H1 (cell line): ENCODE data around the gene AANAT. TPM values are rescaled to one million over a fixed set of nuclear protein-coding genes. Genes with fewer than 3 reads are reported as not detected.

Experiments
- CTCF ChIA-PET: fragments of 300-600 bp; sonication (Branson Sonifier 250); formaldehyde crosslinking; loops from one replicate; lab custom pipeline; 2021; ENCODE audit not compliant: partially characterized antibody; lab: Charles Lee
- POLR2A ChIA-PET: fragments of 300-600 bp; sonication (Branson Sonifier 250); formaldehyde crosslinking; loops from one replicate; lab custom pipeline; 2021; ENCODE audit warnings: inconsistent platforms; ENCODE audit not compliant: partially characterized antibody; lab: Charles Lee
- DNase-seq, 2 experiments: peaks; one replicate each; pipeline versions ENCODE4 v3.0.0 to v3.0.0-alpha.2; 2010 to 2022; ENCODE audit warnings: low spot score in 2 of 2, low read depth in 1 of 2, mixed read lengths in 1 of 2
- FAIRE-seq: peaks from 2 replicates; lab custom pipeline; 2011; peaks lifted over from hg19 to GRCh38; lab: Jason Lieb, UNC
- H2AFZ ChIP-seq: 2 replicates; pipeline ENCODE4 v1.8.1; 2012; ENCODE audit warnings: low read length, inconsistent platforms
- H2AK5ac ChIP-seq: 2 replicates; pipeline ENCODE4 v1.6.1; 2013; ENCODE audit warnings: low read depth, low read length
- H2BK120ac ChIP-seq: replicated peaks from 2 replicates; pipeline ENCODE3; 2013; ENCODE audit warnings: low read depth, low read length, inconsistent platforms
- H2BK12ac ChIP-seq: 2 replicates; pipeline ENCODE4 v1.6.1; 2013; ENCODE audit warnings: low read depth, low read length
- H2BK15ac ChIP-seq: 2 replicates; pipeline ENCODE4 v1.6.1; 2013; ENCODE audit warnings: low read length
- H2BK20ac ChIP-seq: 2 replicates; pipeline ENCODE4 v1.6.1; 2013; ENCODE audit warnings: low read length
- H2BK5ac ChIP-seq: 2 replicates; pipeline ENCODE4 v1.6.1; 2013; ENCODE audit warnings: low read depth, low read length
- H3K14ac ChIP-seq: 2 replicates; pipeline ENCODE4 v1.6.1; 2013; ENCODE audit warnings: inconsistent platforms; ENCODE audit not compliant: insufficient read length
- H3K18ac ChIP-seq: 2 replicates; pipeline ENCODE4 v1.6.1; 2013; ENCODE audit warnings: low read length; ENCODE audit errors: extremely low read depth
- H3K23ac ChIP-seq: 2 replicates; pipeline ENCODE4 v1.6.1; 2013; ENCODE audit warnings: inconsistent platforms; ENCODE audit not compliant: insufficient read length
- H3K23me2 ChIP-seq: 2 replicates; pipeline ENCODE4 v1.6.1; 2013; ENCODE audit warnings: low read depth, low read length
- H3K27ac ChIP-seq: 2 replicates; pipeline ENCODE4 v1.6.1; 2011; ENCODE audit warnings: low read depth, low read length, inconsistent platforms
- H3K27me3 ChIP-seq, 4 experiments: replicated peaks in 1 of 4; 1 replicate in 1 of 4; 2 replicates in 3 of 4; pipeline versions ENCODE4 v1.6.1 to v1.8.1; 2011 to 2013; ENCODE audit warnings: low read length in 3 of 4, mild to moderate bottlenecking in 3 of 4, inconsistent platforms in 2 of 4, mixed read lengths in 2 of 4, moderate library complexity in 1 of 4; ENCODE audit not compliant: control insufficient read depth in 3 of 4, insufficient read depth in 3 of 4; ENCODE audit errors: extremely low read depth in 1 of 4
- H3K36me3 ChIP-seq, 4 experiments: 2 replicates each; pipeline versions ENCODE4 v1.6.1 to v1.8.1; 2011 to 2013; ENCODE audit warnings: mild to moderate bottlenecking in 4 of 4, low read length in 3 of 4, moderate library complexity in 2 of 4, control low read depth in 1 of 4, inconsistent platforms in 1 of 4; ENCODE audit not compliant: insufficient read depth in 4 of 4, control insufficient read depth in 2 of 4
- H3K4ac ChIP-seq: replicated peaks from 2 replicates; pipeline ENCODE3; 2013; ENCODE audit warnings: low read length, low read depth, mixed read lengths, inconsistent platforms; ENCODE audit not compliant: insufficient read length
- H3K4me1 ChIP-seq, 4 experiments: replicated peaks in 1 of 4; 1 replicate in 1 of 4; 2 replicates in 3 of 4; pipeline versions ENCODE4 v1.6.1 to v1.8.1; 2011 to 2013; ENCODE audit warnings: low read length in 3 of 4, inconsistent platforms in 2 of 4, mixed read lengths in 1 of 4; ENCODE audit not compliant: insufficient read depth in 4 of 4, control insufficient read depth in 3 of 4
- H3K4me2 ChIP-seq, 2 experiments: 2 replicates each; pipeline versions ENCODE4 v1.6.1 to v1.8.1; 2011 to 2013; ENCODE audit warnings: low read depth in 2 of 2, low read length in 2 of 2, control low read depth in 1 of 2, inconsistent platforms in 1 of 2, mild to moderate bottlenecking in 1 of 2; ENCODE audit not compliant: insufficient read depth in 1 of 2
- H3K4me3 ChIP-seq, 4 experiments: fragments of 200-600, 300-600 bp in 1 of 4; sonication (generic), shearing (Covaris generic), sonication (Bioruptor Twin) in 1 of 4; 2 replicates each; pipeline versions ENCODE4 v1.5.1 to v1.8.1; 2011 to 2016; ENCODE audit warnings: low read length in 4 of 4, low read depth in 3 of 4, control low read depth in 2 of 4, inconsistent platforms in 2 of 4, mild to moderate bottlenecking in 2 of 4, mixed read lengths in 1 of 4, moderate library complexity in 1 of 4; ENCODE audit not compliant: insufficient read depth in 2 of 4; ENCODE audit errors: extremely low read depth in 1 of 4
- H3K56ac ChIP-seq: replicated peaks from 2 replicates; pipeline ENCODE3; 2013; ENCODE audit warnings: low read depth, mild to moderate bottlenecking, mixed read lengths, low read length, inconsistent platforms; ENCODE audit not compliant: insufficient read length
- H3K79me1 ChIP-seq: 2 replicates; pipeline ENCODE4 v1.6.1; 2013; ENCODE audit warnings: low read depth, low read length, control low read depth
- H3K79me2 ChIP-seq, 2 experiments: 2 replicates each; pipeline versions ENCODE4 v1.6.1 to v1.8.1; 2012 to 2013; ENCODE audit warnings: low read length in 2 of 2, mild to moderate bottlenecking in 2 of 2, inconsistent platforms in 1 of 2; ENCODE audit not compliant: insufficient read depth in 2 of 2, control insufficient read depth in 1 of 2
- H3K9ac ChIP-seq, 4 experiments: replicated peaks in 1 of 4; 1 replicate in 1 of 4; 2 replicates in 3 of 4; pipeline versions ENCODE4 v1.6.1 to v1.8.1; 2011 to 2013; ENCODE audit warnings: low read depth in 3 of 4, low read length in 3 of 4, control low read depth in 2 of 4, mild to moderate bottlenecking in 2 of 4, moderate library complexity in 2 of 4, inconsistent platforms in 1 of 4; ENCODE audit errors: extremely low read depth in 1 of 4
- H3K9me3 ChIP-seq, 2 experiments: 2 replicates each; pipeline versions ENCODE4 v1.6.1 to v1.8.1; 2012 to 2013; ENCODE audit warnings: mild to moderate bottlenecking in 2 of 2, moderate library complexity in 2 of 2, control low read depth in 1 of 2, inconsistent platforms in 1 of 2, low read depth in 1 of 2, low read length in 1 of 2, mixed read lengths in 1 of 2; ENCODE audit not compliant: insufficient read depth in 2 of 2
- H4K20me1 ChIP-seq, 2 experiments: replicated peaks in 1 of 2; 2 replicates each; pipeline versions ENCODE3 to v1.8.1; 2011 to 2013; ENCODE audit warnings: inconsistent platforms in 2 of 2, low read length in 2 of 2, mild to moderate bottlenecking in 1 of 2; ENCODE audit not compliant: insufficient read depth in 2 of 2, control insufficient read depth in 1 of 2
- H4K5ac ChIP-seq: 2 replicates; pipeline ENCODE4 v1.6.1; 2013; ENCODE audit warnings: low read length, low read depth, mixed read lengths, inconsistent platforms; ENCODE audit not compliant: insufficient read length
- H4K8ac ChIP-seq: 2 replicates; pipeline ENCODE4 v1.8.0; 2013; ENCODE audit warnings: mild to moderate bottlenecking, moderate library complexity, low read length, inconsistent platforms; ENCODE audit not compliant: insufficient read depth; ENCODE audit errors: extremely low read depth
- H4K91ac ChIP-seq: replicated peaks from 2 replicates; pipeline ENCODE3; 2013; ENCODE audit warnings: low read length, mixed read lengths, inconsistent platforms; ENCODE audit not compliant: insufficient read length
- CHD1 ChIP-seq: IDR thresholded peaks from 2 replicates; pipeline ENCODE4 v1.6.1; 2012; ENCODE audit warnings: low read depth, low read length, improper control_type of control experiment
- EP300 ChIP-seq, 2 experiments: IDR thresholded peaks; 1 replicate in 1 of 2; 2 replicates in 1 of 2; pipeline ENCODE4 v1.6.1; 2011 to 2012; ENCODE audit warnings: low read depth in 2 of 2, low read length in 2 of 2, mild to moderate bottlenecking in 2 of 2, borderline replicate concordance in 1 of 2, inconsistent platforms in 1 of 2, moderate library complexity in 1 of 2
- KDM1A ChIP-seq: fragments of 200-600, 300-600 bp; sonication (generic); IDR thresholded peaks from 2 replicates; pipeline ENCODE4 v1.7.1; 2016; ENCODE audit warnings: mild to moderate bottlenecking, low read length, borderline replicate concordance
- RAD21 ChIP-seq, 2 experiments: IDR thresholded peaks in 1 of 2; conservative IDR thresholded peaks in 1 of 2; 2 replicates each; pipeline ENCODE4 v1.6.1; 2011; ENCODE audit warnings: low read depth in 2 of 2, low read length in 2 of 2, improper control_type of control experiment in 1 of 2, inconsistent platforms in 1 of 2, mild to moderate bottlenecking in 1 of 2, moderate library complexity in 1 of 2
- WGBS, 2 experiments: shearing (Covaris generic) in 1 of 2; methylation state at CpG; one replicate each; pipeline versions ENCODE4 v1.1.6 to v1.1.7; 2013 to 2015; ENCODE audit warnings: low lambda C conversion rate in 2 of 2, mixed read lengths in 2 of 2, inconsistent platforms in 1 of 2, low coverage in 1 of 2, missing lambda C conversion rate in 1 of 2; ENCODE audit not compliant: insufficient replicate concordance in 2 of 2, insufficient coverage in 1 of 2, insufficient read length in 1 of 2; ENCODE audit errors: extremely low coverage in 1 of 2, missing lambda C conversion rate in 1 of 2; 5-methylcytosine and 5-hydroxymethylcytosine counted together
- polyA plus RNA-seq, 7 experiments: library from polyadenylated mRNA; depleted of rRNA in 3 of 7; stranded (reverse) in 5 of 7; unstranded in 2 of 7; fragments of >200 nt in 5 of 7; fragments of 200-250 nt in 2 of 7; gene quantifications; 1 replicate in 5 of 7; 2 replicates in 1 of 7; 4 replicates in 1 of 7; pipeline versions ENCODE4 v1.2.1 to v1.2.3, GENCODE V29; 2011 to 2013; ENCODE audit warnings: missing spikeins in 2 of 7, mixed read lengths in 2 of 7
- total RNA-seq: library from RNA; stranded (reverse); fragmentation: NEBNext Ultra II Directional; extraction: Animal tissue kit (Norgen Biotek cat#: 25700); gene quantifications from 2 replicates; pipeline ENCODE4 v1.2.1, GENCODE V29; 2021

The AANAT gene
- total and polyA plus RNA-seq, 2 of the 8 experiments (the other 6 are each of a cell fraction or from before 2014, with no cell fraction given): 0.53 TPM; not detected in 1

- H3K4me2 ChIP-seq: no peak overlapping the region
- H2AK5ac ChIP-seq: no peak overlapping the region
- no peak overlapping the region; the same call in 1 of the 2 replicates for H3K18ac ChIP-seq
- H3K4ac ChIP-seq: no peak overlapping the region
- ChIA-PET CTCF (interaction anchor here (0.6 to 10.8 kb wide), 15 partner anchors 9 to 551 kb away, joined by 3 to 260 read pairs (median 4); partner anchors contain the start of genes AANAT, CYGB, PRCD and RHBDF2), POLR2A (no interaction called here)
- H4K8ac ChIP-seq: no peak overlapping the region
- no peak overlapping the region for H3K9ac ChIP-seq
- H3K27me3 ChIP-seq: peaks cover 0 to 5% (median 0%) of the 10 kb centered on the region in 4 experiments; a peak in 3 of 7 replicates
- H2BK15ac ChIP-seq: 0 out of 2 replicates have a peak overlapping the region, but pooled peaks have one; percentile 29
- H4K5ac ChIP-seq: peak overlapping the region; percentile 37
- FAIRE-seq (no peak), DNase-seq (no peak)
- no peaks in the 10 kb centered on the region for H3K9me3 ChIP-seq
- H2BK12ac ChIP-seq: no peak overlapping the region
- H3K14ac ChIP-seq: no peak overlapping the region
- peaks cover 0 to 9% (median 2%) of the 10 kb centered on the region in 4 experiments; a peak in 4 of 7 replicates for H3K4me1 ChIP-seq
- H3K36me3 ChIP-seq: no peaks in the 10 kb centered on the region
- TF ChIP-seq CHD1 (no peak), RAD21 (IDR thresholded peaks at IDR 0.05 in 1 of 2, conservative IDR thresholded peaks at IDR 0.05 in 1 of 2; ENCODE audit: low read depth in 2 of 2, low read length in 2 of 2) (no peak), EP300 (IDR thresholded peaks at IDR 0.05; ENCODE audit: borderline replicate concordance in 1 of 2, low read depth in 2 of 2, low read length in 2 of 2) (no peak), KDM1A (no peak)
- H2BK20ac ChIP-seq: 0 out of 2 replicates have a peak overlapping the region, but pooled peaks have one; percentile 72
- H2BK120ac ChIP-seq: no peak overlapping the region
- H3K56ac ChIP-seq: no peak overlapping the region
- H3K23ac ChIP-seq: no peak overlapping the region
- H4K20me1 ChIP-seq: peaks cover 0 to 1% of the 10 kb centered on the region in 2 experiments
- no peaks in the 10 kb centered on the region for H3K23me2 ChIP-seq
- H2BK5ac ChIP-seq: no peak overlapping the region
- no peak overlapping the region for H3K4me3 ChIP-seq
- WGBS, 2 experiments: 87% methylated on average over 14 of the region's 15 CpGs; no CpG with 5 or more reads in 1 of the 2 experiments
- no peak overlapping the region for H3K27ac ChIP-seq
- no peak overlapping the region for H4K91ac ChIP-seq
- H3K79me1 ChIP-seq: no peaks in the 10 kb centered on the region
- H3K79me2 ChIP-seq: no peaks in the 10 kb centered on the region
- H2AFZ ChIP-seq: no peak overlapping the region
Measured at GRCh38 chr17:76519048-76519966, 51.9 kb downstream of the AANAT start.
